NB4 (cell line): ENCODE data around the gene NRG3.

Experiments used
- DNase-seq: peaks from one replicate; pipeline ENCODE4 v3.0.0; 2010; ENCODE audit warnings: low read depth
- H3K4me3 ChIP-seq: one replicate; pipeline ENCODE4 v1.5.1; 2011; ENCODE audit warnings: mild to moderate bottlenecking, low read depth, low read length, moderate library complexity
- CTCF ChIP-seq: IDR thresholded peaks from one replicate; pipeline ENCODE4 v1.5.1; 2012; ENCODE audit warnings: low read depth, low read length
- MAX ChIP-seq: IDR thresholded peaks from 2 replicates; pipeline ENCODE4 v1.6.1; 2011; ENCODE audit warnings: low read depth, low read length
- MYC ChIP-seq: IDR thresholded peaks from 2 replicates; pipeline ENCODE4 v1.6.1; 2011; ENCODE audit warnings: low read depth, low read length
- POLR2A ChIP-seq: IDR thresholded peaks from 2 replicates; pipeline ENCODE4 v1.6.1; 2011; ENCODE audit warnings: mild to moderate bottlenecking; ENCODE audit not compliant: insufficient read length; ENCODE audit errors: extremely low read depth

The NRG3 gene

GRCh38 chr10:82394122-82394521, 519.1 kb downstream of the NRG3 start:
- TF ChIP-seq CTCF (no peak), MYC (no peak), POLR2A (no peak), MAX (no peak)
- no peak overlapping the region for H3K4me3 ChIP-seq

DNA sequence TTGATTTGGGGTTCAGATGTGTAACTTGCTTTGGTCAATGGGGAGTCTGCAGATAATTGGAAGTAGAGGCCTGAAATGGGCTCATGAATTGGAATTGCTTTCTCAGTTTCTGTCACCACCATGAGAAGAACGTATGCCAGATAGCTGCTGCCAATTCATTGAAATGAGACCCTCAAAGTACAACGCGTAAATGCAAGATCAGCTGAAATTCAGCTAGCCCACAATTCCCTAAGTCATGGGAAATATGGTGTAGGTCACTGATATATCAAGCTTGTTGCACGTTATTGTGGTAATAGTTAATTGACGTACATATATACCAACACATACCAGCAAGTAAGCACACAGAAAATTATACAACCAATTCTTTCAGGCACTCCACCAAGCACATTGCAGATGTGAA, 520.0 kb downstream of the NRG3 start:
- no peak for TF ChIP-seq POLR2A
- no peak for DNase-seq
- H3K4me3 ChIP-seq, result no peak overlapping the region

More at GRCh38 chr10:82394122-82394521, 519.1 kb downstream of the NRG3 start:
- DNase-seq, result no peak

DNA sequence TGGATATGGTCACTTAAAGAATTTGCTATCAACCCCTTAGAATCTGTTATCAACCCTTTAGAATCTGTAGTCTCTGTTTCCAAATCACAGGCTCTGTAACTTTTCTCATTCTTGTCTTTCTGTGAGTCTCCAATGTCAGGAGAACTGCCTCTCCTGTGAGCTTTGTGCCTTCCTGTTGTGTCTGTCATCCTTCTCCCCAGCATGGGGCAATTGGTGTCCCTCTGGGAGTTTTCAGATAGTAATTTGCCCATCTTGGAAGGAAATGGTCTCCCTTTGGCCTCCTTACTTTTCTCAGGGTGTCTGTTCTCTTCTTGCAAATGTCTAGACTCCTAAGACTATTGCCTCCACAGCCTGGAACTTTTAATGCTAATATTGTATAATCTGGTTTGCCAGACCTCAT, 521.9 kb downstream of the NRG3 start:
- no peak overlapping the region for H3K4me3 ChIP-seq
- no peak for DNase-seq
- no peak for TF ChIP-seq POLR2A
- TF ChIP-seq MAX, result no peak
- no peak for TF ChIP-seq CTCF
- no peak for TF ChIP-seq MYC

DNA sequence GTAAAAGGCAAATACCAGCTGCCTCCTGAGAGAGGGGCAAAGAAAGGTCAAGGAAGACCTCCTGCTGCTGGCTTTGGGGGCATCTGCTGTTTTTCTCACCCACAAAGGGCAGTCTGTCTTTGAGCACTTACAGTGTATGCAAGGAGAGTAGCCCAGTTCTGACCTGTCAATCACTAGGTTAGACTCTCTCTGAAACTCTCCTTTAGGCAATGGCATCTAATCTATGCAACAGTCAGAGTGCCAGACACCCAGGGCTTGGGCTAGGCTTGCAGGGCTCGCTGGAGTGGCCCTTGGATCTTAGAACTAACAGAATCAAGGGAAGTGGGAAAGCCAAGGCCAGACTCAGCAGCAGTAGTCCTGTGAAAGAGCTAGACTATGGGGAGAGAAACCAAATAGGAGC, 522.9 kb downstream of the NRG3 start:
- TF ChIP-seq CTCF, result no peak
- TF ChIP-seq MYC, result no peak
- no peak for TF ChIP-seq POLR2A
- TF ChIP-seq MAX, result no peak
- no peak overlapping the region for H3K4me3 ChIP-seq
- no peak for DNase-seq

DNA sequence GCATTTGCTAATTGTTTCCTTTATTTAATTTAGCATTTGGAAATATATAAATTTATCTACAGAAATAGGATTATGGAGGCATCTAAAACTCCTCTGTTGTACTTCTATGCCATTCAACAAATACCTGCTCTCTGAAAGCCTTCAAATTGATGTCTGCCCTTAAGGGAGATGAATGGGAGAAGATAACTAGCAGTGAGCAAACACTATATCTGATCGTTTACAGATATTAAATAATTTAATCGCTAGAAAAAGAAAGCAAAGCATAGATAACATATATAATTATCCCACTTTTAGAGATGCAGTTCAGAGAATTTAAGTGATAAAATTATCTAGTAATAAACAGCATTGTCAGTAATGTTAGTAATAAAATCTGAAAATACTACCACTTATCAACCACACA, 524.9 kb downstream of the NRG3 start:
- DNase-seq, result no peak
- TF ChIP-seq MAX (no peak), CTCF (no peak), POLR2A (no peak), MYC (no peak)
- no peak overlapping the region for H3K4me3 ChIP-seq

DNA sequence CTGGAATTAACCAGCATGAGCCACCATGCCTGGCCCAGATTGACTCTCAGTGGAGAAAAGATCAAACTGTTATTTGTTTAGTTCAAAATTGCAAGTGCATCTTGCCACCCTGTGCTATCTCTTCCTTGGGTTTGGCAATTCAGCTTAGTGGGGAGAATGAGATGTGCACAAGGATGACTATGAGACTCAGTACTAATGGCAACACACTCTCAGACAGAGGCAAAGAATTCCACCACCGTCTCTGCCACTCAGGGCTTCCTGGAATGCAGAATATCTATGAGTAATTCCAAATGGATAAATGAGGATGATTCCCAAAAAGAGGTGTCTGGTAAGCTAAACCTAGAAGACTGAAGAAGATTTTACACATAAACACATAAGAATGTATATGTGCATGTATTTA, 525.8 kb downstream of the NRG3 start:
- TF ChIP-seq POLR2A, result no peak
- no peak for TF ChIP-seq MYC
- no peak for TF ChIP-seq MAX
- TF ChIP-seq CTCF, result no peak
- DNase-seq, result no peak

More for the DNA sequence above, 525.8 kb downstream of the NRG3 start:
- H3K4me3 ChIP-seq, result no peak overlapping the region
